Measurements from ENCODE around the gene ITPA. TPM values are rescaled to one million over a fixed set of nuclear protein-coding genes. Genes with fewer than 3 reads are reported as not detected.
A peak's percentile ranks its signal among the peaks of the same experiment; 100 is the strongest.

ITPA gene
- total RNA-seq, 2 experiments from 2014 or later, result 42.3 to 49.2 TPM

GRCh38 chr20:3221398-3222226 lies 12.3 kb downstream of the ITPA start:
- H3K27ac Mint-ChIP-seq, result no peak overlapping the region
- POLR2A ChIA-PET, result interaction anchor here (1.8 kb wide), 1 partner anchor 18 kb away, joined by 4 read pairs; no protein-coding TSS in a partner anchor
- H3K9me3 Mint-ChIP-seq, result no peaks in the 10 kb centered on the region
- H3K4me3 Mint-ChIP-seq, result no peak overlapping the region
- H3K36me3 Mint-ChIP-seq (ENCODE audit: low read depth), result peaks cover 10% of the 10 kb centered on the region
- no peak for DNase-seq
- CTCF ChIA-PET, result interaction anchor here (0.6 to 7.5 kb wide), 3 partner anchors 82 to 168 kb away, joined by 3 to 73 read pairs (median 3); no protein-coding TSS in a partner anchor
- no peaks in the 10 kb centered on the region for H3K27me3 Mint-ChIP-seq
- H3K4me1 Mint-ChIP-seq, result peaks cover 12% of the 10 kb centered on the region

GRCh38 chr20:3222635-3223600 lies 13.6 kb downstream of the ITPA start:
- Mint-ChIP-seq H3K27ac (peak overlapping the region; percentile 11), H3K27me3 (no peaks in the 10 kb centered on the region), H3K36me3 (ENCODE audit: low read depth) (peaks cover 10% of the 10 kb centered on the region), H3K4me1 (peaks cover 12% of the 10 kb centered on the region), H3K9me3 (no peaks in the 10 kb centered on the region), H3K4me3 (no peak overlapping the region)
- ChIA-PET CTCF (interaction anchor here (0.6 to 7.5 kb wide), 4 partner anchors 13 to 170 kb away, joined by 3 to 73 read pairs (median 3); no protein-coding TSS in a partner anchor), POLR2A (interaction anchor here (1.1 to 1.8 kb wide), 2 partner anchors 16 to 19 kb away, joined by 3 to 4 read pairs; partner anchors contain the start of gene SLC4A11)
- DNase-seq, result no peak

- no peak for DNase-seq
- H3K27ac Mint-ChIP-seq, result no peak overlapping the region
- no peaks in the 10 kb centered on the region for H3K9me3 Mint-ChIP-seq
- peaks cover 10% of the 10 kb centered on the region for H3K36me3 Mint-ChIP-seq (ENCODE audit: low read depth)
- H3K4me3 Mint-ChIP-seq, result no peak overlapping the region
- no peaks in the 10 kb centered on the region for H3K27me3 Mint-ChIP-seq
- ChIA-PET CTCF (interaction anchor here (1.3 to 7.5 kb wide), 3 partner anchors 13 to 92 kb away, joined by 3 to 73 read pairs (median 3); no protein-coding TSS in a partner anchor), POLR2A (interaction anchor here (0.7 to 1.8 kb wide), 3 partner anchors 15 to 151 kb away, joined by 3 to 4 read pairs (median 3); partner anchors contain the start of gene SLC4A11)
- H3K4me1 Mint-ChIP-seq, result peaks cover 9% of the 10 kb centered on the region
Measured at GRCh38 chr20:3223651-3223993, 14.3 kb downstream of the ITPA start.

GRCh38 chr20:3223994-3224680 lies 14.8 kb downstream of the ITPA start:
- CTCF ChIA-PET, result interaction anchor here (1.3 to 7.5 kb wide), 2 partner anchors 14 to 92 kb away, joined by 3 to 73 read pairs; no protein-coding TSS in a partner anchor
- H3K27me3 Mint-ChIP-seq, result no peaks in the 10 kb centered on the region
- H3K36me3 Mint-ChIP-seq (ENCODE audit: low read depth), result peaks cover 10% of the 10 kb centered on the region
- DNase-seq, result no peak
- POLR2A ChIA-PET, result interaction anchor here (0.7 kb wide), 1 partner anchor 151 kb away, joined by 3 read pairs; no protein-coding TSS in a partner anchor
- H3K27ac Mint-ChIP-seq, result no peak overlapping the region
- H3K4me1 Mint-ChIP-seq, result peaks cover 8% of the 10 kb centered on the region
- no peaks in the 10 kb centered on the region for H3K9me3 Mint-ChIP-seq
- no peak overlapping the region for H3K4me3 Mint-ChIP-seq

GRCh38 chr20:3224681-3225421 lies 15.6 kb downstream of the ITPA start:
- Mint-ChIP-seq H3K27me3 (no peaks in the 10 kb centered on the region), H3K36me3 (ENCODE audit: low read depth) (peaks cover 10% of the 10 kb centered on the region), H3K4me1 (peaks cover 8% of the 10 kb centered on the region), H3K9me3 (no peaks in the 10 kb centered on the region), H3K27ac (no peak overlapping the region), H3K4me3 (no peak overlapping the region)
- CTCF ChIA-PET, result no interaction called here
- POLR2A ChIA-PET, result interaction anchor here (1.1 to 1.2 kb wide), 2 partner anchors 13 to 22 kb away, joined by 3 read pairs; no protein-coding TSS in a partner anchor
- no peak for DNase-seq

GRCh38 chr20:3226093-3226492 lies 16.8 kb downstream of the ITPA start:
- Mint-ChIP-seq H3K4me3 (no peak overlapping the region), H3K4me1 (peaks cover 8% of the 10 kb centered on the region), H3K9me3 (no peaks in the 10 kb centered on the region), H3K36me3 (ENCODE audit: low read depth) (peaks cover 4% of the 10 kb centered on the region), H3K27ac (no peak overlapping the region), H3K27me3 (no peaks in the 10 kb centered on the region)
- POLR2A ChIA-PET, result interaction anchor here (1.2 kb wide), 1 partner anchor 23 kb away, joined by 3 read pairs; no protein-coding TSS in a partner anchor
- DNase-seq, result no peak
- CTCF ChIA-PET, result no interaction called here

- no peak overlapping the region for H3K27ac Mint-ChIP-seq
- POLR2A ChIA-PET, result no interaction called here
- no peak overlapping the region for H3K4me3 Mint-ChIP-seq
- CTCF ChIA-PET, result no interaction called here
- DNase-seq, result no peak
- no peaks in the 10 kb centered on the region for H3K27me3 Mint-ChIP-seq
- no peaks in the 10 kb centered on the region for H3K36me3 Mint-ChIP-seq (ENCODE audit: low read depth)
- H3K9me3 Mint-ChIP-seq, result no peaks in the 10 kb centered on the region
- peaks cover 8% of the 10 kb centered on the region for H3K4me1 Mint-ChIP-seq
Measured at GRCh38 chr20:3226864-3227263, 17.6 kb downstream of the ITPA start.

GRCh38 chr20:3227506-3227905 lies 18.2 kb downstream of the ITPA start:
- Mint-ChIP-seq H3K36me3 (ENCODE audit: low read depth) (no peaks in the 10 kb centered on the region), H3K27me3 (no peaks in the 10 kb centered on the region), H3K4me3 (no peak overlapping the region), H3K9me3 (no peaks in the 10 kb centered on the region), H3K4me1 (peaks cover 7% of the 10 kb centered on the region), H3K27ac (no peak overlapping the region)
- POLR2A ChIA-PET, result no interaction called here
- CTCF ChIA-PET, result interaction anchor here (1.0 kb wide), 1 partner anchor 9 kb away, joined by 7 read pairs; no protein-coding TSS in a partner anchor
- DNase-seq, result no peak

- Mint-ChIP-seq H3K36me3 (ENCODE audit: low read depth) (no peaks in the 10 kb centered on the region), H3K27ac (no peak overlapping the region), H3K27me3 (no peaks in the 10 kb centered on the region), H3K9me3 (no peaks in the 10 kb centered on the region), H3K4me3 (no peak overlapping the region), H3K4me1 (peaks cover under 1% of the 10 kb centered on the region)
- DNase-seq, result no peak
- CTCF ChIA-PET, result interaction anchor here (1.0 kb wide), 1 partner anchor 9 kb away, joined by 7 read pairs; no protein-coding TSS in a partner anchor
- POLR2A ChIA-PET, result no interaction called here
Measured at GRCh38 chr20:3227936-3228749, 18.8 kb downstream of the ITPA start.

- Mint-ChIP-seq H3K4me3 (no peak overlapping the region), H3K4me1 (no peaks in the 10 kb centered on the region), H3K27me3 (no peaks in the 10 kb centered on the region), H3K27ac (no peak overlapping the region), H3K9me3 (no peaks in the 10 kb centered on the region), H3K36me3 (ENCODE audit: low read depth) (no peaks in the 10 kb centered on the region)
- ChIA-PET CTCF (interaction anchor here (1.0 kb wide), 1 partner anchor 10 kb away, joined by 7 read pairs; no protein-coding TSS in a partner anchor), POLR2A (no interaction called here)
- DNase-seq, result no peak
Measured at GRCh38 chr20:3228750-3229032, 19.4 kb downstream of the ITPA start.

- Mint-ChIP-seq H3K27me3 (no peaks in the 10 kb centered on the region), H3K4me1 (no peaks in the 10 kb centered on the region), H3K36me3 (ENCODE audit: low read depth) (no peaks in the 10 kb centered on the region), H3K4me3 (no peak overlapping the region), H3K27ac (no peak overlapping the region), H3K9me3 (no peaks in the 10 kb centered on the region)
- no peak for DNase-seq
- CTCF ChIA-PET, result no interaction called here
- POLR2A ChIA-PET, result interaction anchor here (0.9 kb wide), 1 partner anchor 10 kb away, joined by 4 read pairs; the partner anchor contains the start of gene SLC4A11
Measured at GRCh38 chr20:3229158-3229557, 19.9 kb downstream of the ITPA start.
